GM19455 (cell line): ENCODE measurements around the gene HNRNPF.
A peak's percentile ranks its signal among the peaks of the same experiment; 100 is the strongest.
"Not testable (repeated sequence)": the region's sequence is repeated elsewhere in the genome, so short reads cannot be mapped to it uniquely, and the experiment has no call there.

Experiments used
- ATAC-seq: cut with Tn5 transposase; IDR thresholded peaks from one replicate; pipeline ENCODE4 v1.9.1; 2021; ENCODE audit not compliant: unreplicated experiment

The HNRNPF gene

DNA sequence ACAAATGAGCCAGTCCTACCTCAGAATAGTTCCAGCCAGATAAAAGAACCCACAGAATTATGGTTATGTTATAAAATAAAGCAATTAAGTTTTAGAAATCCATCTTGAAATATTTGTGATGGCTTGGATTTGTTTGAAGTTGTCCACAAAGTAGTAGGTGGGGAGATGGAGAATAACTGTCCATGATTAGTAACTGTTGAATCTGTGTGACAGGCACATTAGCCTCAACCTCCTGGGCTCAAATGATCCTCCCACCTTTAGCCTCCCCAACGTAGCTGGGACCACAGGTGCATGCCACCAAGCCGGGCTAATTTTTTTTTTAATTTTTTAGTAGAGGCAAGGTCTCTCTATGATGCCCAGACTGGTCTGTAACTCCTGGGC, 10.1 kb downstream of the HNRNPF start:
- no peak for ATAC-seq

DNA sequence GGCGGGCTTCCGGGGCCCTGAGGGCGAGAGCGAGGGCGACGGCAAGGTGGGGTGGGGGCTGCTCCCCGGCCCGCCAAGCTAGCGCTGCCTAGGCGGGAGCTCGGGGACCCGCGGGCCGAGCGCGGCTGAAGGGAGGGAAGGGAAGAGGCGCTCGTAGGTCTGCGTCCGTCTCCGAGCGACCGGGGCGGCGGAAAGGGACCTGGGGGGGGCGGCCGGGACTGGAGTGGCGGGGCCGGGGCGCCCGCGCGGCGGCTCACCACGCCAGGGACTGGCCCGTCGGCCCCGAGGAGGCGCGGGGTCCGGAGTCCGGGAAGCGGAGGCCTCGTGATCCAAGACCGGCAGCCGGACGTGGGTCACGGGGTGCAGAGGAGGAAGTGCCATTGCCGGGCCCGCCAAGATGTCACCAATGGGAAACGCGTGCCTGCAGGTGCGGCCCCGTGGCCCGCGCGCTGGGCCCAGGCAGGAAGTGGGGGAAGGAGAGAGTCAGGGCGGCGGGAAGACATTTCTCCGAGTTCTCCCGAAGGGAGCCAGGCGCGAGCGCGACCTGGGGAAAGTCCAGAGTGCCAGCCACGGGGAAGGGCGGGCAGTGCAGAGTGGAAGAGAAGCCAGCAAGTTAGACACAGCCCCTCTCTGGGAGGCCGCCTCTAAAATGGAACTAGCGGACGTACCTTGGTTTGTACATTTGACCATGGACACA, 11.9 kb downstream of the HNRNPF start:
- ATAC-seq, result peak; percentile 84

DNA sequence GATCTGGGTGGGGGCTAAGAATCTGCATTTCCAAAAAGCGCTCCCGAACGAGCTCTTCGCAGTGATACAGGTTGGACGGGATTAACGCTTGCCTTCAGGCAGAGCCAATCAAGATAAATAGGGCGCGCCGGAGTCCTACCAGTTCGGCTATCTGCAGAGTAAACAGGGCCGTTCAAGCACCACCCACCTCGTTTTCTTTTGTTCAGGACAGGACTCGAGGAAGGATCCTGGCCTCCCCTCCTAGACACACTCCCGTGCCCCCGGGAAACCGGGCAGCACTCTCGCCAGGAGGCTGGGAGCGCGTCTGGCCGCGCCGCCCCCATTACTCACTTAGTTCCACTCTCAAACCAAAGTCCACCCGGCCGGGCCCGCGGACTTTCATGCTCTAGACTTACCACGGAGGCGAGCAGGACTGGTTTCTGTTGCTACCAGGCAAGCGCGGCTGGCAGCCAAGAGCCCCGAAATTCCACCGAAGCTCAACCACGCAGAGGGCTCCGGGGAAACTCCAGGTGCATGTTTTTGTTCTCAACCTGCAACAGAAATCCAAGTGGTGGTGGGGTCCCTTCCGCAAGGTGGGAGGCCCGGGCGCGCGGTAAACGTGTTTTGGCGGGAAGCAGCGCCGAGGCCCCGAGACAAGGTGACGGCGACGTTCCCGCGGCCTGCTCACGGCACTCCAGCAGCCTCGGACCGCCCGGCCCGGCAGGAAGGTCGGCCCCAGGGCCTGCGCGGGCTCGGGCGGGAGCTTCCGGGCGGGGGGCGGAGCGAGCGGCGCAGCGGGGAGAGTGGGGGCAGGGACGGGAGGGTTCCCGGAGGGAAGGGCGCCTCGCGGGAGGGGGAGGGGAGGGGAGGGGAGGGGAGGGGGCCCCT, 12.7 kb downstream of the HNRNPF start:
- ATAC-seq, result peak; percentile 58

DNA sequence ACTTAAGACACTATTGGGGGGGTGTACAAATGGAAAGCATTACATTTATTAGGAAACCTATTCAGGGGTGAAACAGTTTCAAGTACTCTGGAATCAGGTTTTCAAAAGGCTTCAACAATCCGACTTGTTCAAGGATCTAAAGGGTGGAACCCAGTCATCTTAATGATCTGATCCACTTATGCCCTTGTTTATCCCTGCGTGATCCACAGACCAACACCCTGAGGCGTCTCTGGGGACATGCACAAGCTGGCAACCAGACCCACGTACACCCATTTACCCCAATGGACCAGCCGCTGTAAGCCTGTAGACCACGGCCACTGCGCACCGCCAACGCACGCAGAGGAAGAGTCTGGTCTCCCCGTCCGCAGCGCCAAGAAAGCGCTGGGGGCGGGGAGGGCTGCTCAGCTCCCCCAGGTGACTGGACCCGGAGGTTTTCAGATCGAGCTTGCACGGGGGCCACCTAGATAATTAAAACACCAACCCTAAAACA, 13.4 kb downstream of the HNRNPF start:
- no peak for ATAC-seq

DNA sequence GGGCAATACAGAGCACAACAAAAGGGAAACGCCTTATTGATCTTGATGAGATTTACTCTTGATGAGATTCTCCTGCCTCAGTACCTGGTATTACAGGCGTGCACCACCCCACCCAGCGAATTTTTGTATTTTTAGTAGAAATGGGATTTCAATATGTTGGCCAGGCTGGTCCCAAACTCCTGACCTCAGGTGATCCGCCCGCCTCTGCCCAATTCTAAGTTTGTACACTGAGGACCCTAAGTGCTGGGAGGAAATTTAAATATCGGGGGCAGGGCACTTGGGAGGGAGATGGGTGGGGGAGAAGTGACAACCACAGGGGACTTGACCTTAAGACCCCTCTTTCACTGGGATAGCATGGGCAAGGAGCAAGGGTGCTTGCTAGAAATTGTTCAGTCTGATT, 14.1 kb downstream of the HNRNPF start:
- no peak for ATAC-seq

DNA sequence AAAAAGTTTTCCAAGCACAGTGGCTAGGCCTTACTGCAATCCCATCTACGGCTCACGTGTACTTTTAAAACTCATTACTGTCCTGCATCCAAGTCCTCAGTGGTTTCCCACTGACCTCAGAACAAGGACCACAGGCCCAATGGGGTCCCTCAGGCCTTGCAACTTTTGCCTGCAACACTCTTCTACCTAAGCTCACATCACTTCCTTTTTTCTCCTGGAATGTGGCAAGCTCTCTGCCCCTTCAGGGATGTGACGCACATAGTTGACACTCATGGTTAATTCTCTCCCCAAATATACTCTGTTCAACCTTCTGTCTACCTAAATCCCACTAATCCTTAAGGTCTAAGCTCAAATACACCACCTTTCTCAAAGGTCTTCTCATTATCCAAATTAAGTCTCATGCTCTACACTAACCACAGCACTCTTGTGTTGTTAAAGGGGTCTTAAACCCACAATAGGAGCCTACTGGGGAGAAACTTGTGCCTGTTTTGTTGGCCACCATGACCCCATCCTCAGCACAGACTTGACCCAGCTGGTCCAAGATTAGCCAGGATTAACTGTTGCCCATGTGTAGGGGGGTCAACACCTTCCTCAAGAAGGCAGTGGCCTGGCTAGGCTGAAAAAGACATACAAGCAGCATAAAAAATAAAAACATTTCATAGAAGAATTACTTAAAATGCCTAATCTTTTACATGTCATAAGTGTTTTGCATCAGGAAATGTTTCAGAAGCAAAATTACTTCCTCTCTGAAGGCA, 15.2 kb downstream of the HNRNPF start:
- ATAC-seq, result no peak

DNA sequence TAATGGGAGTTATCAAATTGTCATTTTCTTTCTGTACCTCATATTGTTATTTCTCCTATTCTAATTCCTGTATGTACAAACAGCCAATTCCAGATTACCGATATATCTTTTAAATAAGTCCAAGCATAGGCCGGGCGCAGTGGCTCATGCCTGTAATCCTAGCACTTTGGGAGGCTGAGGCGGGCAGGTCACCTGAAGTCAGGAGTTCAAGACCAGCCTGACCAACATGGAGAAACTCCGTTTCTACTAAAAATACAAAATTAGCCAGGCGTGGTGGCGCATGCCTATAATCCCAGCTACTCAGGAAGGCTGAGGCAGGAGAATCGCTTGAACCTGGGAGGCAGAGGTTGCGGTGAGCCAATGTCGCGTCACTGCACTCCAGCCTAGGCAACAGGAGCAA, 15.8 kb downstream of the HNRNPF start:
- ATAC-seq, result not testable (repeated sequence)

DNA sequence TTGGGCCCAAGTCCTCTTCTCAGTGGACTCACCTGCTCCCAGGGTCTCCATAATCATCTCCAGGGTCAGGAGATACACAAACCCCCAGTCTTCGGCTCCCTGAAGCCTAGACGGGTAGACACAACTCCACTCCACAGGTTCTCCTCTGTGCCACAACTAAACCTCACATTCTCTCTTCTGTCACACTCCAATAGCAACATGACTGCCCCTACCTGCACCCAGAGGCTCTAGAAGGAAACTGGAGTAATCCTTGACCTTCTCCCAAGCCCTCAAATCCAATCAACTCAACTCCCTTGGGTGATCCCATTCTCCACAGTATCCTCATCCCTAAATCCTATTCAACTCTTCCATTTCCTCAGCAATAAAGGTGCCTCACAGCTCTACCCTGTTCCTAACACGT, 16.2 kb downstream of the HNRNPF start:
- no peak for ATAC-seq

DNA sequence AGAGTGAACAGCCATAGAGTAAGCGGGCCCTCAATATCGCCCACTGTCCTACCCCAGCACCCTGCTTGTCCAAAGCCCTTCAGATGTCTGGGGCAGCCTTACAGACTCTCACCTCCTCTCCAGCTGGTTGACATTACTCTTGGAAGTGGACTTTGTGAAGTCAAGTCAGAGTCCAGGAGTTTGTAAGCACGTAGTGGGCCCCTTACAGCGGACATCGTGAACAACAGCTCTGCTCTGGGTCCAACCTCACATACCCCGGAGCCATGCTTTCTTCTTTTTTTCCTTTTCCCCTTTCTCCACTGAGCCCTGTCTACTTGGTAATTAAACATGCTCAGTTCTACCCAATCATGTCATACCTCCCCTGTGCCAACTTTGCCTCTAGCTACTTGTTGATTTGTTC, 17.5 kb downstream of the HNRNPF start:
- no peak for ATAC-seq

DNA sequence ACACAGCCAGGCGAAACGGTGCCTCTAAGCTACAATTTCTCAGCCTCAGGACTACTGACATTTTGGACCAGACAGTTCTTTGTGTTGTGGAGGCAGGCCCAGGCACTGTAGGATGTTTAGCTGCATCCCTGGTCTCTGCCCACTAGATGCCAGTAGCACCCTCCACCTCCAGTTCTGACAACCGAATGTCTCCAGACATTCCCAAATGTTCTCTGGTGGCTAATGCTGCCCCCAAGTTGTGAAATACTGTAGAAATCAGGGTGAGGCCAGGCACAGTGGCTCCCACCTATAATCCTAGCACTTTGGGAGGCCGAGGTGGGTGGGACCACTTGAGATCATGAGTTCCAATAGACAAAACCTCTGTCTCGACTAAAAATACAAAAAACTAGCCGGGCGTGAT, 18.2 kb downstream of the HNRNPF start:
- ATAC-seq, result no peak

DNA sequence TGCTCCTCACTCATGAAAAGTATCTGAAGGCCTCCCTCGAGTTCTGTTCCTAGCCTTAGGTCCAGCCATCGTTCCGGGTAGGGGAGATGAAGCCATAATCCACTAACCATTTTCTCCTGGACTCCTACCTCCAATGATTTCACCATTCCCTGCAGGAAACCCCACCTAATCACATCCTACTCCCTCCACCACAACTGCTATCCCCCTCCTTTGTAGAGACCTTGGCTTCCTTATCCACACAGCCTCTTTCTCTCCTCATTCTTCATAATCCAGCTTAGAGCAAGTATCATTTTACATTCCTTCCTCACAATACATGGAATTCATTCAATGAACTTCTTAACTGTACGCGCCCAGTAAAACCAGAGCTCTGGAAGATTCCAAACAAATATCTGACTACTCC, 18.7 kb downstream of the HNRNPF start:
- ATAC-seq, result no peak

DNA sequence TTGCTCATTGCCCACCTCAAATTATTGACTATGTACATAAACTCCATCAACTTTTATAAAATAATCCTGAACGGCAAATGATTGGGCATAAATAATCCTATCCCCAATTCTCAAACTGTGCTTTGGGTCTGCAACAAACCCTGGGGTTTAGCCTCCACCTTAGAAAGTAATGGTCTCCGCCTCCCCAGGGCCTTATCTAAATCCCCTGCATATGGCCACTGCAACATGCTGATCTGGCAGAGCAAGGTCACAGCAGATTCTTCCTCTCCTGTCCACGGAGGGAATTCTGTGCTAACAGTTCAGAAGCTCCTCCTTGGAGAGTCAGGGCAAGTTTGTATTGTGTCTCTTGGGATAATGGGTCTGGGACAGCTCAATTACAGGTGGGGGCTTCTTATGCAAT, 19.1 kb downstream of the HNRNPF start:
- no peak for ATAC-seq

DNA sequence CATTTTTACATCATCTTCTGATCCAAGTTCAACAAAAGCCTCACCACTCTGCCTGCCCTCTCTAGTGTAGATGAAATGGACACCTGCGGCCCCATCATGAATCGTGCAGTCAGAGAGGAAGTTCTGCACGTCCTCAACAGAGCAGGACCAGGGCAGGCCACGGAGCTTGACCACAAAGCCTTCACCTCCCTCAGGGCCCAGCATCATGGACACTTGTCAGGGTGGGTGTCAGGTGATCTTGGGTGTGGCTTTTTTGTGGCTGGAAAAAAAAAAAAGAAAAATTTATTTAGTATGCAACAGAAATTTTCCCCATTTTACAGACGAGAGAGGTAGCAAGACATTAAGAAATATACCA, 21.3 kb downstream of the HNRNPF start:
- no peak for ATAC-seq

DNA sequence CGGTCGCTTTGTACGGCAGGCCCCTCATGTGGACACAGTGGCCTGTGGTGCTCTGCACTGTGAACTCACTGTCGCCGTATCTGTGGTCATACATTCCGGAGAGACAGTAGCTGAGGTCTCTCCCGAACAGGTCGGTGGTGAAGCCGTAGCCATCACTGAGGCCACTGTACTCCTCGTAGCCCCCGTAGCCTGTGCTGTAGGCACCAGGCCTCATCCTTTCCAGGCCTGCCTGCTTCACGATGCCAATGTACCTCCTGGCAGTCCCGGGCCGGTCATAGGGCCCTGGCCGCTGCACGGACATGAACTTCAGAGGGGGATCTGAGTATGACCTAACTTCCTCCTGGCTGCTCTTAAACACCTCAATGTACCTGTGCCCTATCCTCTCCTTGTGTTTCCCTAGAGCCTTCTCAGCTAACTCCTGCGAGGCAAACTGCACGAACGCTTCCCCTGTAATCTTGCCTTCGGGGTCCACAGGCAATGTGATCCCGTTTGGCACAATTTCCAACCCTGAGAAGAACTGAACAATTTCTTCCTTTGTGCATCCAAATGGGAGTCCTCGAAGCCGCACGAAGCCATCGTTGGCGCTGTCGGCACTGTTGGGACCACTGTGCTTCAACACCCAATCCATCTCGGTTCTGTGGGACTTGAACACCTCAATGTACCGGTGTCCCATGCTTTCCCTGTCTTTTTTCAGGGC, 21.9 kb downstream of the HNRNPF start:
- no peak for ATAC-seq

DNA sequence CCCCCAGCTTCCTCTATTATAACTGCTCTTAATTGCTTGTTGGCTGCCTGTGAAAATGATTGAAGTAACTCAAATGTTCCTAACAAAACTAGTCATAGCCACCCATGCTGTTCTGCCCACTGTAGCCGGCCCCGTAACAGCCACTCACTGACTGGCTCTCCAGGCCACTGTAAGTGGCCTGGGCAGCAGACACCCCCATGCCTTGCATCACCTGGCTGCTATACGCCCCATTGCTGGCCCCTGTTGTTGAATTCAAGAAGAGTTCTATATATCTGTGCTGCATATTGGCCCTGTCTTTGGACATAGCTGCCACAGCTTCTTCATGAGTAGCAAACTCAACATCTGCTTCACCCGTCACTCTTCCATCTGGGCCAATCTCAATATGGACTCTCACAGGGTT, 22.4 kb downstream of the HNRNPF start:
- no peak for ATAC-seq

DNA sequence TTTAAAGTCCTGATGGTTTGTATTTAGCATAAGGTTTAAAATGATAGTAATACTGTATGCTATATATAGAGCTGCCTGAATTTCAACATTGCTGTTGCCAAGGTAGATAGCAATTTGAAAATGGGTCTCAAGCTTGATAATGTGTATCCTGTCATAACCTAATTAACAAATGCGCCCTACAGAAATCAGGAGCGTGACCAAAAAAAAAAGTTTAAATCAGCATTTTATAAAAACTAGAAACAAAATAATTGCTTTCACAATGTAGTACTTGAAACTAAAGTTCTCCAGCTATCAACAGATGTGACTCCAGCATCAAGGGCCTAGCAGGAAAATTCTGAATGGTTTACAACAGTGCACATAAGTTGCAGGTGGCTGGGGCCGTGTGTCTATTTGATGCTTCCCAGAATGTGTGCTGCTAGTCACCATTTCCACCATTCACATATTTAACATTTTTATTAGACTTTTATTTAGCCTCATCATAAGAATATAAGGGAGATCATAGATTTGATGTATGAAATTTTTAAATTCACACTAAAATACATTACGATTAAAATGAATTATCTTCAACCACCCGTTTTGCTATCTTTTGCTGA, 23.5 kb downstream of the HNRNPF start:
- ATAC-seq, result no peak

DNA sequence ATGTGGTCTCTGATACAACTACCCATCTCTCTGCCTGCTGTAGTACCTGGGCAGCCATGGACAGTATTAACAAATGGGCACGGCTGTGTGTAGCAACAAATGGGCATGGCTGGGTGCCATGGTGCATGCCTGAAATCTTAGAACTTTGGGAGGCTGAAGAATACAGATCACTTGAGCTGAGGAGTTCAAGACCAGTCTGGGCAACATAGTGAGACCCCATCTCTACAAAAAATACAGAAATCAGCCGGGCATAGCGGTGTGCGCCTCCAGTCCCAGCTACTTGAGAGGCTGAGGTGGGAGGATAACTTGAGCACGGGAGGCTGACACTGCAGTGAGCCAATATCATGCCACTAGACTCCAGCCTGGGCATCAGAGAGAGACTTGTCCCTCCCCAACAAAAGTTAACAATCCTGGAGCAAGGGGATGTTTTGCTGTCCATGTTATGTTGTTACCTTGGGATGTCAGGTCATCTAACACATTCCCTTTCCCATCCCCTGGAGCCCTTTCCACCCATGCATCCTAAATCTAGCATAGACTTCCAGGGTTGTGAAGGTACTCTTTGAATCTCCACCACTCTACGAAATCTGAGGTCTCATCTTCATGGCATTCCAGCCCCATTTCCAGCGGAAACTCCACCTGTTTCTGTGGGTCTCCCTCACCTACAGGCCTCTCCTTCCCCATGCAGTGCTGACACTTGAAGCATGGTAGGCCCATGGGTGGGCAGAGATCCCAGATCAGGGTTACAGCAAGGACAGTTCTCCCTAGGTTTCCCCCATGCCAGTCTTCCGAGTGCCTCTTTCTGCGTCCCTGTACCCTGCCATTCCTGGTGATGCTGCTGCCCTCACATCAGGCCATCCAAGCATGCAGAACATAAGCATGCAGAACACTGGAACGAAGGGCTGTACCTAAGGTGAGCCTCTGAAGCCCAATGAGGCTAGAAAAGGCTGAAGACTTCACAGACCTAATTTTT, 24.4 kb downstream of the HNRNPF start:
- no peak for ATAC-seq

DNA sequence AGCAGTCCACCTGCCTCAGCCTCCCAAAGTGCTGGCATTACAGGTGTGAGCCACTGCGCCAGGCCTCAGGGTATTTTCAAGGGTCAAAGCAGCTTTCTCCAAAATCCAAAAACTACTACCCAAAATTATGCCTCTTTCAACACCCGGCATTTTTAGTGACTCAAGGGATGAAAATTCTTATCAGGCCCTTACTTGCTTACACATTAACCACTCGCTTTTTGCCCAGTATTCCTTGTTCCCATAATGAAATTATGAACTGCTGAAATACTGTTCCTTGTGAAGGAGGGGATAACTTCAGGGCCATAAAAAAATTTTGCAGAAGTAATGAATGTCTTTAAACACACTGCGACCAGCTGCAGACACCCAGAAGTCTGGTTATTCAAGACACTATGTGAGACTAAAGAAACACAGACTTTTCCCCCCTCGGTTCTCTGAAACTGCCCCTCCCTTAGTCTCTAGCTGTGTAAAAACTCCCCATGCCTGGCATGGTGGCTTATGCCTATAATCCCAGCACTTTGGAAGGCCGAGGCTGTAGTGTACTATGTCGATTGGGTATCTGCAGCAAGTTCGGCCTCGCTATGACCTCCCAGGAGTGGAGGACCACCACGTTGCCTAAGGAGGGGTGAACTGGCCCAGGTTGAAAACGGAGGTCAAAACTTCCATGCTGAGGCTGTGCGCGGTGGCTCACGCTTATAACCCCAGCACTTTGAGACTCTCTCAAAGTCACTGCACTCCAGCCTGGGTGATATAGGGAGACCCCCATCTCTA, 25.6 kb downstream of the HNRNPF start:
- ATAC-seq, result no peak
